SK-N-SH (cell line): ENCODE data around the gene HEG1. TPM values are rescaled to one million over a fixed set of nuclear protein-coding genes. Genes with fewer than 3 reads are reported as not detected.

Source experiments
- CTCF ChIA-PET: fragments of 300-600, 350-600 bp; formaldehyde crosslinking; extraction: SDS; loops from one replicate; lab custom pipeline; 2021; lab: Yijun Ruan, JAX
- POLR2A ChIA-PET: fragments of 350-600 bp; sonication (Branson Sonifier 250); formaldehyde crosslinking; extraction: SDS; loops from one replicate; lab custom pipeline; 2020; ENCODE audit warnings: antibody characterized with exemption, inconsistent platforms; lab: Yijun Ruan, JAX
- DNase-seq: peaks from one replicate; pipeline ENCODE4 v3.0.0; 2012
- H2AFZ ChIP-seq: fragments of 200-600 bp; sonication (generic); 2 replicates; pipeline ENCODE4 v1.8.1; 2016; ENCODE audit warnings: antibody characterized with exemption, mild to moderate bottlenecking, low read depth
- H3F3A ChIP-seq: fragments of 200-600 bp; sonication (generic); replicated peaks from 2 replicates; pipeline ENCODE3; 2016; ENCODE audit warnings: antibody characterized with exemption, mild to moderate bottlenecking; ENCODE audit not compliant: insufficient read depth
- H3K27ac ChIP-seq, 2 experiments: fragments of 200-500 bp in 1 of 2; fragments of 200-600 bp in 1 of 2; sonication (Bioruptor generic) in 1 of 2; sonication (generic), shearing (Covaris generic) in 1 of 2; 2 replicates each; pipeline versions ENCODE4 v1.5.1 to v1.6.1; 2014 to 2016; ENCODE audit warnings: low read depth in 2 of 2, inconsistent platforms in 1 of 2, low read length in 1 of 2, mild to moderate bottlenecking in 1 of 2, mixed read lengths in 1 of 2
- H3K27me3 ChIP-seq: fragments of 200-600 bp; sonication (generic), shearing (Covaris generic); 2 replicates; pipeline ENCODE4 v1.6.1; 2016; ENCODE audit warnings: mixed run types; ENCODE audit not compliant: insufficient read depth
- H3K36me3 ChIP-seq, 2 experiments: fragments of 200-500 bp in 1 of 2; fragments of 200-600 bp in 1 of 2; sonication (Bioruptor generic) in 1 of 2; sonication (generic) in 1 of 2; replicated peaks in 1 of 2; 2 replicates each; pipeline versions ENCODE3 to v1.5.1; 2014 to 2016; ENCODE audit warnings: low read length in 1 of 2, mild to moderate bottlenecking in 1 of 2; ENCODE audit not compliant: insufficient read depth in 2 of 2, control insufficient read depth in 1 of 2
- H3K4me1 ChIP-seq, 2 experiments: fragments of 200-500 bp in 1 of 2; fragments of 200-600 bp in 1 of 2; sonication (Bioruptor generic) in 1 of 2; sonication (generic), shearing (Covaris generic) in 1 of 2; 2 replicates each; pipeline versions ENCODE4 v1.5.1 to v1.6.1; 2014 to 2016; ENCODE audit warnings: low read depth in 1 of 2, low read length in 1 of 2, mixed run types in 1 of 2; ENCODE audit not compliant: insufficient read depth in 2 of 2, control insufficient read depth in 1 of 2
- H3K4me2 ChIP-seq: fragments of 200-600 bp; sonication (generic), shearing (Covaris generic); 2 replicates; pipeline ENCODE4 v1.6.1; 2017; ENCODE audit warnings: mixed run types
- H3K4me3 ChIP-seq, 2 experiments: fragments of 200-500 bp in 1 of 2; fragments of 200-600 bp in 1 of 2; sonication (Bioruptor generic) in 1 of 2; sonication (generic), shearing (Covaris generic) in 1 of 2; 2 replicates each; pipeline versions ENCODE4 v1.5.1 to v1.8.1; 2014 to 2016; ENCODE audit warnings: low read depth in 2 of 2, inconsistent platforms in 1 of 2, low read length in 1 of 2, mild to moderate bottlenecking in 1 of 2, mixed read lengths in 1 of 2, moderate library complexity in 1 of 2
- H3K79me2 ChIP-seq: fragments of 200-600 bp; sonication (generic); 2 replicates; pipeline ENCODE4 v1.8.1; 2017; ENCODE audit warnings: mild to moderate bottlenecking; ENCODE audit not compliant: insufficient read depth
- H3K9ac ChIP-seq: fragments of 200-600 bp; sonication (generic); 2 replicates; pipeline ENCODE4 v1.6.1; 2017; ENCODE audit warnings: mixed run types
- H3K9me2 ChIP-seq: fragments of 200-600 bp; sonication (generic); 2 replicates; pipeline ENCODE4 v1.6.1; 2017; ENCODE audit warnings: mixed run types
- H3K9me3 ChIP-seq: fragments of 200-600 bp; sonication (generic); 2 replicates; pipeline ENCODE4 v1.6.1; 2017; ENCODE audit warnings: mixed run types, mild to moderate bottlenecking, moderate library complexity
- H4K20me1 ChIP-seq: fragments of 200-600 bp; sonication (generic); 2 replicates; pipeline ENCODE4 v1.6.1; 2017; ENCODE audit warnings: mild to moderate bottlenecking, mixed run types; ENCODE audit not compliant: insufficient read depth
- CHD2 ChIP-seq: fragments of 150-350 bp; IDR thresholded peaks from 2 replicates; pipeline ENCODE4 v1.6.1; 2018; ENCODE audit warnings: low read length; ENCODE audit not compliant: partially characterized antibody
- ELF1 ChIP-seq: IDR thresholded peaks from 2 replicates; pipeline ENCODE4 v1.4.0; 2012
- EP300 ChIP-seq, 2 experiments: IDR thresholded peaks; 2 replicates each; pipeline versions ENCODE4 v1.4.0 to v1.6.1; 2012; ENCODE audit warnings: borderline replicate concordance in 1 of 2, low read depth in 1 of 2, low read length in 1 of 2
- EZH2phosphoT487 ChIP-seq: fragments of 200-600 bp; sonication (generic); IDR thresholded peaks from 2 replicates; pipeline ENCODE4 v1.6.1; 2017; ENCODE audit warnings: low read depth, mixed run types, mild to moderate bottlenecking, antibody characterized with exemption, moderate library complexity, borderline replicate concordance
- FOXJ3 ChIP-seq: sonication (generic); formaldehyde crosslinking; IDR thresholded peaks from 2 replicates; pipeline ENCODE4 v1.5.1; 2020; ENCODE audit warnings: mild to moderate bottlenecking, missing genetic modification reagents
- GABPA ChIP-seq: IDR thresholded peaks from 2 replicates; pipeline ENCODE4 v1.4.0; 2012; ENCODE audit warnings: low read depth, mild to moderate bottlenecking
- GATA2 ChIP-seq: sonication (generic); formaldehyde crosslinking; IDR thresholded peaks from 2 replicates; pipeline ENCODE4 v1.5.0; 2020; ENCODE audit warnings: mild to moderate bottlenecking, missing genetic modification reagents
- JUND ChIP-seq: IDR thresholded peaks from 2 replicates; pipeline ENCODE4 v1.4.0; 2012
- NFIC ChIP-seq: IDR thresholded peaks from 2 replicates; pipeline ENCODE4 v1.4.0; 2012; ENCODE audit warnings: borderline replicate concordance
- POLR2AphosphoS5 ChIP-seq: IDR thresholded peaks from 2 replicates; pipeline ENCODE4 v1.6.1; 2012; ENCODE audit warnings: low read depth, low read length
- RAD21 ChIP-seq: IDR thresholded peaks from 2 replicates; pipeline ENCODE4 v1.6.1; 2012; ENCODE audit warnings: mild to moderate bottlenecking, low read length
- TAF1 ChIP-seq: IDR thresholded peaks from 2 replicates; pipeline ENCODE4 v1.6.1; 2012; ENCODE audit warnings: low read depth, mild to moderate bottlenecking, low read length, moderate library complexity, borderline replicate concordance
- TCF12 ChIP-seq: IDR thresholded peaks from 2 replicates; pipeline ENCODE4 v1.4.0; 2012
- WGBS: methylation state at CpG from one replicate; pipeline ENCODE4 v1.1.6; 2017; ENCODE audit warnings: low lambda C conversion rate; 5-methylcytosine and 5-hydroxymethylcytosine counted together
- polyA plus RNA-seq, 3 experiments: library from polyadenylated mRNA; depleted of rRNA; stranded (reverse); fragments of >200 nt; gene quantifications; 2 replicates each; pipeline ENCODE4 v1.2.3, GENCODE V29; 2012
- TF ChIP-seq, protein P1 (sequence below): IDR thresholded peaks from 2 replicates; pipeline ENCODE4 v1.4.0; 2012; ENCODE audit warnings: low read depth, borderline replicate concordance
- TF ChIP-seq, protein P2 (sequence below): fragments of 150-350 bp; IDR thresholded peaks from 2 replicates; pipeline ENCODE4 v1.6.1; 2016; ENCODE audit warnings: mild to moderate bottlenecking, low read depth, low read length
- TF ChIP-seq, protein P3 (sequence below): IDR thresholded peaks from 2 replicates; pipeline ENCODE4 v1.4.0; 2012; ENCODE audit warnings: low read depth, borderline replicate concordance
- TF ChIP-seq, protein P4 (sequence below): fragments of 150-350 bp; IDR thresholded peaks from 2 replicates; pipeline ENCODE4 v1.6.1; 2017; ENCODE audit warnings: antibody characterized with exemption, low read length, low read depth, borderline replicate concordance
- TF ChIP-seq, protein P5 (sequence below): fragments of 200-600 bp; sonication (generic); IDR thresholded peaks from 2 replicates; pipeline ENCODE4 v1.6.1; 2017; ENCODE audit warnings: antibody characterized with exemption, mild to moderate bottlenecking, moderate library complexity

The HEG1 gene
- polyA plus RNA-seq, 1 of the 3 experiments (the other 2 are of a cell fraction): 27.7 TPM

DNA sequence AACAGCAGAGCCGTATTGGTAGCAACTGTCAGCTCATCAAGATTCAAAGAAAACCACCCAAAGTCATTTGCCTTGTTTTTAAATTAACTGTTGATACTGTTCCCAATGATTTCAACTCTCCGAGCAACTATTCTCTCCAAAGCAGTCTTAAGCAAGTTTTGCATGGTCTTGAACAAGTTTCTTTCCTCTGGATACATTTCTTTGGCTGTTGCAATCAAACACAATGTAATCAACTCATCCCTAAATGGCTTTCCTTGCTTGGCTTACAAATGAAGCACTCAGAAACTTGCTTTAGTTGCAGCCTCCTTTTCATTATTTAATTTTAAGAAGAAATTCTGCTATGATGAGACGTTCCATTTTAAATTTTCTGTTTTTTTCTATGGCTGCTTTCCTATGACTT lies 105.8 kb downstream of the HEG1 start:
- CTCF ChIA-PET: interaction anchor here (1.0 to 1.4 kb wide), 2 partner anchors 45 to 49 kb away, joined by 4 to 5 read pairs; no protein-coding TSS in a partner anchor
- DNase-seq: no peak
- 91% methylated on average over 3 of the region's 3 CpGs for WGBS

DNA sequence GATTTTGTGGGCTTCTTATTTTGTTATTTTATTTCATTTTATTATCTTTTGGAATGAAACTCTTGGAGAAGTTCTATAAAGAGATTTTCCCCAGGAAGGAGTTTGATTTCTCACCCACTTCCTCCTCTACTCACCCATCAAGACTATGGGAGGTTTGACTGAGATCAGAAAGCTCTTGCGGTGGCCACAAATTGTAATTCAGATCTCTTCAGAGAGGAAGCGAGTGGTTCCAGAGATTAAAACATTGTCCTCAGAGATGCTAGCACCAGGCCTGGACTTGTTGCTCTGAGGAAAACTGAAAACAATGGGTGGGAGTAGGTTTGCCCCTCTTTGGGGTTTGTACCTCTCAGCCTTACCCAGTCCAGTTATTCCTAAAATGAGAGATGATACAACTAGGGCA lies 113.2 kb downstream of the HEG1 start:
- H3K79me2 ChIP-seq: no peaks in the 10 kb centered on the region
- H3F3A ChIP-seq: peaks cover 7% of the 10 kb centered on the region
- no peak overlapping the region for H3K9ac ChIP-seq
- no peak for DNase-seq
- H3K4me3 ChIP-seq: no peak overlapping the region
- H3K36me3 ChIP-seq: no peaks in the 10 kb centered on the region
- no peaks in the 10 kb centered on the region for H3K9me3 ChIP-seq
- ChIA-PET POLR2A (no interaction called here), CTCF (interaction anchor here (1.5 to 2.0 kb wide), 3 partner anchors 13 to 181 kb away, joined by 5 to 10 read pairs (median 5); no protein-coding TSS in a partner anchor)
- 96% methylated on average over 2 of the region's 2 CpGs for WGBS
- no peaks in the 10 kb centered on the region for H3K27me3 ChIP-seq
- no peaks in the 10 kb centered on the region for H3K9me2 ChIP-seq
- peaks cover 0 to 3% of the 10 kb centered on the region in 2 experiments; a peak in 1 of 4 replicates for H3K4me1 ChIP-seq
- H4K20me1 ChIP-seq: no peaks in the 10 kb centered on the region
- no peak overlapping the region for H3K4me2 ChIP-seq
- no peak overlapping the region for H3K27ac ChIP-seq
- TF ChIP-seq, protein P1, sequence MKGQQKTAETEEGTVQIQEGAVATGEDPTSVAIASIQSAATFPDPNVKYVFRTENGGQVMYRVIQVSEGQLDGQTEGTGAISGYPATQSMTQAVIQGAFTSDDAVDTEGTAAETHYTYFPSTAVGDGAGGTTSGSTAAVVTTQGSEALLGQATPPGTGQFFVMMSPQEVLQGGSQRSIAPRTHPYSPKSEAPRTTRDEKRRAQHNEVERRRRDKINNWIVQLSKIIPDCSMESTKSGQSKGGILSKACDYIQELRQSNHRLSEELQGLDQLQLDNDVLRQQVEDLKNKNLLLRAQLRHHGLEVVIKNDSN: no peak
- TF ChIP-seq ELF1 (no peak), GABPA (no peak), EP300 (IDR thresholded peaks at IDR 0.05; ENCODE audit: borderline replicate concordance in 1 of 2, low read depth in 1 of 2, low read length in 1 of 2) (no peak), POLR2AphosphoS5 (no peak), GATA2 (no peak), CHD2 (no peak), FOXJ3 (no peak), JUND (no peak), RAD21 (no peak), NFIC (no peak), TAF1 (no peak), TCF12 (no peak)
- TF ChIP-seq, protein P2, sequence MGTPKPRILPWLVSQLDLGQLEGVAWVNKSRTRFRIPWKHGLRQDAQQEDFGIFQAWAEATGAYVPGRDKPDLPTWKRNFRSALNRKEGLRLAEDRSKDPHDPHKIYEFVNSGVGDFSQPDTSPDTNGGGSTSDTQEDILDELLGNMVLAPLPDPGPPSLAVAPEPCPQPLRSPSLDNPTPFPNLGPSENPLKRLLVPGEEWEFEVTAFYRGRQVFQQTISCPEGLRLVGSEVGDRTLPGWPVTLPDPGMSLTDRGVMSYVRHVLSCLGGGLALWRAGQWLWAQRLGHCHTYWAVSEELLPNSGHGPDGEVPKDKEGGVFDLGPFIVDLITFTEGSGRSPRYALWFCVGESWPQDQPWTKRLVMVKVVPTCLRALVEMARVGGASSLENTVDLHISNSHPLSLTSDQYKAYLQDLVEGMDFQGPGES: no peak
- TF ChIP-seq, protein P3, sequence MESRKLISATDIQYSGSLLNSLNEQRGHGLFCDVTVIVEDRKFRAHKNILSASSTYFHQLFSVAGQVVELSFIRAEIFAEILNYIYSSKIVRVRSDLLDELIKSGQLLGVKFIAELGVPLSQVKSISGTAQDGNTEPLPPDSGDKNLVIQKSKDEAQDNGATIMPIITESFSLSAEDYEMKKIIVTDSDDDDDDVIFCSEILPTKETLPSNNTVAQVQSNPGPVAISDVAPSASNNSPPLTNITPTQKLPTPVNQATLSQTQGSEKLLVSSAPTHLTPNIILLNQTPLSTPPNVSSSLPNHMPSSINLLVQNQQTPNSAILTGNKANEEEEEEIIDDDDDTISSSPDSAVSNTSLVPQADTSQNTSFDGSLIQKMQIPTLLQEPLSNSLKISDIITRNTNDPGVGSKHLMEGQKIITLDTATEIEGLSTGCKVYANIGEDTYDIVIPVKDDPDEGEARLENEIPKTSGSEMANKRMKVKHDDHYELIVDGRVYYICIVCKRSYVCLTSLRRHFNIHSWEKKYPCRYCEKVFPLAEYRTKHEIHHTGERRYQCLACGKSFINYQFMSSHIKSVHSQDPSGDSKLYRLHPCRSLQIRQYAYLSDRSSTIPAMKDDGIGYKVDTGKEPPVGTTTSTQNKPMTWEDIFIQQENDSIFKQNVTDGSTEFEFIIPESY: no peak
- TF ChIP-seq, protein P4, sequence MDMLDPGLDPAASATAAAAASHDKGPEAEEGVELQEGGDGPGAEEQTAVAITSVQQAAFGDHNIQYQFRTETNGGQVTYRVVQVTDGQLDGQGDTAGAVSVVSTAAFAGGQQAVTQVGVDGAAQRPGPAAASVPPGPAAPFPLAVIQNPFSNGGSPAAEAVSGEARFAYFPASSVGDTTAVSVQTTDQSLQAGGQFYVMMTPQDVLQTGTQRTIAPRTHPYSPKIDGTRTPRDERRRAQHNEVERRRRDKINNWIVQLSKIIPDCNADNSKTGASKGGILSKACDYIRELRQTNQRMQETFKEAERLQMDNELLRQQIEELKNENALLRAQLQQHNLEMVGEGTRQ: no peak
- TF ChIP-seq, protein P5, sequence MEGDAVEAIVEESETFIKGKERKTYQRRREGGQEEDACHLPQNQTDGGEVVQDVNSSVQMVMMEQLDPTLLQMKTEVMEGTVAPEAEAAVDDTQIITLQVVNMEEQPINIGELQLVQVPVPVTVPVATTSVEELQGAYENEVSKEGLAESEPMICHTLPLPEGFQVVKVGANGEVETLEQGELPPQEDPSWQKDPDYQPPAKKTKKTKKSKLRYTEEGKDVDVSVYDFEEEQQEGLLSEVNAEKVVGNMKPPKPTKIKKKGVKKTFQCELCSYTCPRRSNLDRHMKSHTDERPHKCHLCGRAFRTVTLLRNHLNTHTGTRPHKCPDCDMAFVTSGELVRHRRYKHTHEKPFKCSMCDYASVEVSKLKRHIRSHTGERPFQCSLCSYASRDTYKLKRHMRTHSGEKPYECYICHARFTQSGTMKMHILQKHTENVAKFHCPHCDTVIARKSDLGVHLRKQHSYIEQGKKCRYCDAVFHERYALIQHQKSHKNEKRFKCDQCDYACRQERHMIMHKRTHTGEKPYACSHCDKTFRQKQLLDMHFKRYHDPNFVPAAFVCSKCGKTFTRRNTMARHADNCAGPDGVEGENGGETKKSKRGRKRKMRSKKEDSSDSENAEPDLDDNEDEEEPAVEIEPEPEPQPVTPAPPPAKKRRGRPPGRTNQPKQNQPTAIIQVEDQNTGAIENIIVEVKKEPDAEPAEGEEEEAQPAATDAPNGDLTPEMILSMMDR: no peak
- no peak overlapping the region for H2AFZ ChIP-seq

More for the DNA sequence above, 105.8 kb downstream of the HEG1 start:
- Histone ChIP-seq H2AFZ (no peak overlapping the region), H3K4me3 (no peak overlapping the region), H3K36me3 (no peaks in the 10 kb centered on the region), H3K4me2 (no peak overlapping the region), H3K79me2 (no peaks in the 10 kb centered on the region), H3K9me3 (no peaks in the 10 kb centered on the region), H3K9me2 (no peaks in the 10 kb centered on the region), H3K4me1 (no peaks in the 10 kb centered on the region), H3K27me3 (no peaks in the 10 kb centered on the region), H4K20me1 (no peaks in the 10 kb centered on the region), H3K27ac (no peak overlapping the region), H3F3A (peaks cover 11% of the 10 kb centered on the region), H3K9ac (no peak overlapping the region)
- POLR2A ChIA-PET: no interaction called here
- TF ChIP-seq, protein P4: no peak
- TF ChIP-seq EZH2phosphoT487: no peak
